HG02759 (cell line): ENCODE data around the gene CENATAC.
"Not testable (repeated sequence)": the region's sequence is repeated elsewhere in the genome, so short reads cannot be mapped to it uniquely, and the experiment has no call there.

ENCODE experiments used
- ATAC-seq: cut with Tn5 transposase; IDR thresholded peaks from one replicate; pipeline ENCODE4 v1.9.1; 2021; ENCODE audit warnings: mild to moderate bottlenecking, moderate library complexity; ENCODE audit not compliant: unreplicated experiment

The CENATAC gene, protein sequence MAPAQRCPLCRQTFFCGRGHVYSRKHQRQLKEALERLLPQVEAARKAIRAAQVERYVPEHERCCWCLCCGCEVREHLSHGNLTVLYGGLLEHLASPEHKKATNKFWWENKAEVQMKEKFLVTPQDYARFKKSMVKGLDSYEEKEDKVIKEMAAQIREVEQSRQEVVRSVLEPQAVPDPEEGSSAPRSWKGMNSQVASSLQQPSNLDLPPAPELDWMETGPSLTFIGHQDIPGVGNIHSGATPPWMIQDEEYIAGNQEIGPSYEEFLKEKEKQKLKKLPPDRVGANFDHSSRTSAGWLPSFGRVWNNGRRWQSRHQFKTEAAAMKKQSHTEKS

DNA sequence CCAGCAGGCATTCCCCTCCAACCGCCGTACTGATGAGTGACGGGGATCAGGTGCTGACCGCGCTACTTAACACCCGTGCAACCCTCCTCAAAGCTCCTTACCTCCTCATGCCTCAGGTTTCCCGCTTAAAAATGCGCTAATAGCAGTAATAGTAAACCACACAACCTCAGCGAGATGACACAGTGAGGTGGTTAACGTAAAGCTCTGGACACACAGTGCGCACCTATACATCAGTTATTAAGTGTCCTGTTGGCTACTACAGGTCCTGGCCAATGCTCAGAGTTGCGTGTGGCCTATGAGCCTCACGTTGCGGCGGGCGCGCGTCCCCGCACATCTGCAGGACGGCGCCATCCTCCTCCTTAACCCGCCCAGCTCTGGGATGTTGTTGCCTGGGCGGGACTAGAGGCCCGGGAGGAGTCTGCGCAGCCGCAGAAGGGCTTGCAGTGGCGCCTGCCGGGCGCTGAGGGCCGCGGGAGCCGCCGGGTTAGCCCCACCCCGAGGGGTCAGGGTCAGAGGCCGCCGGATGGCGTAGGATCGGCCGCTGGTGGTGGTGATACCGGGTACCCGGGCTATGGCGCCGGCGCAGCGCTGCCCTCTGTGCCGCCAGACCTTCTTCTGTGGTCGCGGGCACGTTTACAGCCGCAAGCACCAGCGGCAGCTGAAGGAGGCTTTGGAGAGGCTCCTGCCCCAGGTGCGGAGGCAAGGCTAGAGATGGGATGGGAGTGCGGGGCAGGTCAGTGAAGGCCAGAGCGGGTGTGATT, at the start of gene CENATAC:
Gene CENATAC, plus strand, starts transcription at position 512 of the 761 bp plus-strand sequence. Its CDS starts 60 bp downstream, at position 572.
- ATAC-seq = peak; percentile 94

DNA sequence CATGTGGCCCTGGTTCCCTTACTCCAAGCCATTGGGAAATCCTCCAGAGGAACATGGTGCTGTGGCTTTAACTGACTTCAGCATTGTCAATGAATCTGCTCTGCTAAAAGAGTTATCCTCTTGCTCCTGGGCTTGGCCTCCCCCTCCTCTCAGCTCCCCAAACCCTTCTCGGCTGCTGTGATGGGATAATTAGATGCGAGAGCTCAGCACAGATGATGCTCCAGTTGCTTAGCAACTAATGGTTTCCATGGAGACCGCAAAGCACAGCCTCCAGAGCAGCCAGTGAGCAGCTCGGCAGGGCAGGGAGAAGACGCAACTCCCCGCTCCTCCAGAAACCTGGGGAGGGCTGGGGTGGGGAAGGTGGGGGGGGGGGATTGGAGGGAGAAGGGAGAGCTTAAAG, 44.7 kb upstream of the CENATAC start:
- ATAC-seq = no peak

DNA sequence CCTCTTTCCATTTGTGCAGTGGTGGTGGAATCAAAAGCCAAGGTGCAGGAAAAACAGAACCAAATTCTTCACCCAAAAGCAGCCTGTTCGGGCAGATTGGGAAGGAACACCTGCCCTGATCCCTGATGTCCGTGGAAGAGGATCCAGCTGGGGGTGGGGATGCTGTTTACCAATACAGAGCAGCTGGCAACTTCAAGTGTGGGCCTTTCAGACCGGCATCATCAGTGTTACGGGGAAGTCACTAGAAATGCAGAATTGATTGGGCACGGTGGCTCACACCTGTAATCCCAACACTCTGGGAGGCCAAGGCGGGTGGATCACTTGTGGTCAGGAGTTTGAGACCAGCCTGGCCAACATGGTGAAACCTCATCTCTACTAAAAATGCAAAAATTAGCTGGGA, 44.0 kb upstream of the CENATAC start:
- not testable (repeated sequence) for ATAC-seq

DNA sequence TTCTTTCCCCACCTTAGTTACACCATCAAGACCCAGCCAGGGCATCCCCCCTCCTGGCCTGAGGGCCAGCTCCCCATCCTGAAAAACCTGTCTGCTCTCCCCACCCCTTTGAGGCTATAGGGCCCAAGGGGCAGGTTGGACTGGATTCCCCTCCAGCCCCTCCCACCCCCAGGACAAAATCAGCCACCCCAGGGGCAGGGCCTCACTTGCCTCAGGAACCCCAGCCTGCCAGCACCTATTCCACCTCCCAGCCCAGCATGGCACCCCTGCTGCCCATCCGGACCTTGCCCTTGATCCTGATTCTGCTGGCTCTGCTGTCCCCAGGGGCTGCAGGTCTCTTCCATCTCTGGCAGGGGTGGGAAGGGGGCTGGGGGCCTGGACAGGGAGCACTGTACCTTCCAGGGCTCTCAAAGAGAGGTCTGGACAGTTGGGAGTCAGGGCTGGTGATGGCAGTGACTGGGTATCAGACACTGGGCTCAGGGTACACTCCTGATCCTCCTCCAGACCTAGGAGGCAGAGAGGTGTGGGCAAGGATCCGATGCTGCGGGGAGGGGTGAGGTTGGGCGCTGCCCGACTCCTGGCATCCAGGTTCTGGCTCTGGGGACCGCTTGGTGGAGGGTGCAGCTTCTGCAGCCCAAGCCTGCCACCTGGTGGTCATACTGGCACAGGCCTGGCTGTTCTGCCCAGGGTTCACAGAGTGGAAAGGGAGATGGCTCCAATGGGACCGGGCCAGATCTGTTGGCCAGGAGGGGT, 41.7 kb upstream of the CENATAC start, which contains the start of gene UPK2:
Gene UPK2, plus strand, starts transcription at position 205 of the 753 bp plus-strand sequence. Its CDS starts 53 bp downstream, at position 258.
- peak; percentile 67 for ATAC-seq

DNA sequence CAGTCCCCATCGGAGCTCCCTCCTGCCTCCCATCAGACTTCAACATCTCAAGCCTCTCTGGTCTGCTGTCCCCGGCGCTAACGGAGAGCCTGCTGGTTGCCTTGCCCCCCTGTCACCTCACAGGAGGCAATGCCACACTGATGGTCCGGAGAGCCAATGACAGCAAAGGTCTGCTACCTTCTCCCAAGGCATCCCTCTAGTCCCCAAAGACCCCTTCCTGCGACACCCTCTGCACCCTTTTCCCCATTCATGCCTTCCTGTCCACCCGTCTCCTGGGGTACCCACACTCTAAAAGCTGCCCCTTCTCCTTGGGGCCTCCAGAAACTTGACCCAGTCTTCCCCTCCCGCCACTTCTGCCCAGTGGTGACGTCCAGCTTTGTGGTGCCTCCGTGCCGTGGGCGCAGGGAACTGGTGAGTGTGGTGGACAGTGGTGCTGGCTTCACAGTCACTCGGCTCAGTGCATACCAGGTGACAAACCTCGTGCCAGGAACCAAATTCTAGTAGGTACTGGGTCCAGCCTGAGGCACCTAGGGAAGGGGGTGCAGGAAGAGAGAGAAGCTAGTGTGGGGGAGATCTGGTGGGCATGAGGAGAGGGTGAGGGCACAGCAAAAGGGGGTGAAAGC, 41.0 kb upstream of the CENATAC start:
- ATAC-seq = no peak

DNA sequence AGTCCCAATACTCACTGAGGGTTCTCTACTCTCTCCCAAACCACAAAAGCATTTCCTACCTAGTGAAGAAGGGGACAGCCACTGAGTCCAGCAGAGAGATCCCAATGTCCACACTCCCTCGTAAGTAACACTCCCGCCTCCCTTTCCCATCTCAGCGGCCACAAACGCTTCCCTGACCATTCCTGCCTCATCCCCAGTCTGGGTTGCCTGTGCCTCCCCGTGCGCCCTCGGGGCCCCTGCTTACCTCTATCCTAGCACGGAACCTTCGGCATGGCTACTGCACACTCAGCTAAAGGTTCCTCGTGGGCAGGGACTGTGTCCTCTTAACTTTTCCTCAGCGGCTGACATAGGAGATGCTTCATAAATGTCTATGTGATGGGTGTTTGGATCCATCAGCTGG, 40.4 kb upstream of the CENATAC start:
- no peak for ATAC-seq

DNA sequence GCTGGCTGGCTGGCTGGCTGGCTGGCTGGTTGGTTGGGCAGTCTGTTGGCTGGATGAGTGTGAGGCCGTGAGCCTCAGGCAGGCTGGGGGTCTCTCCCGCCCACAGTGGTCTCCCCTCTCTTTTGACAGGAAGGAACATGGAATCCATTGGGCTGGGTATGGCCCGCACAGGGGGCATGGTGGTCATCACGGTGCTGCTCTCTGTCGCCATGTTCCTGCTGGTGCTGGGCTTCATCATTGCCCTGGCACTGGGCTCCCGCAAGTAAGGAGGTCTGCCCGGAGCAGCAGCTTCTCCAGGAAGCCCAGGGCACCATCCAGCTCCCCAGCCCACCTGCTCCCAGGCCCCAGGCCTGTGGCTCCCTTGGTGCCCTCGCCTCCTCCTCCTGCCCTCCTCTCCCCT, 40.0 kb upstream of the CENATAC start:
- ATAC-seq = no peak

DNA sequence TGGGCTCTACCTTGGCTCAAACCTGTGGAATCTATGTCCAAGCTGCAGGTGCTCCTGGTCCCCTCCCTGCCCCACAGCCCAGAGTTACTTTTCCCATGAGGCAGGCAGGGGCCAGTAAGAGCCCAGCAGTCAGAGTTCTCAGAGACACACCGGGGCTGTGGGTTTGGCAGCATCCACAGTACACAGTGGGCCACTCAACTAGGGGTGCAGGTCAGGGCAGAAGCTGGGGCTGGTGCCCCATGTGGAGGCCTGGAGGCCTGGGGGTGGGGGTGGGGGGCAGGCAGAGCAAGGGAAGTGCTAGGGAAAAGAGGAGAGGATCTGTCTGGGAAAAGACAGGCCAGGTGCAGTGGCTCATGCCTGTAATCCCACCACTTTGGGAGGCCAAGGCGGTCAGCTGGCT, 39.4 kb upstream of the CENATAC start:
- no peak for ATAC-seq

DNA sequence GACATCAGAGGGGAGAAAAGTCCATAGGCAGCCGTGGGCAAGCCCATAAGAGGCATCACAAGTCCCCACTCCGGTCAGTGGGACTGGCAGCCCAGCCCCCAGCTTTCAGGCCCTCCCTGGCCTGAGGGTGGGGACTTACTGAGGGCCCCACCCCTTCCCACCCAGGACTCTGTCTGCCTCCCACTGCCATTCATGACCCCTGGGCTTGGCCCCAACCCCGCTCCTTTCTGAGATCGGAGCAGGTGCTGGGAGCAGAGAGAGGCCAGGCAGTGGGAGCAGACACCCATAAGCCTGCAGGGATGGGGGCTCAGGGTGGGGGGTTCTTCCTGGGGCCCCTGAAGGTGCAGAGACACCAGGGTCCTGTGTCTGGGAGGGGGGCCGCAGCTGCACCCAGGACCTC, 36.7 kb upstream of the CENATAC start:
- no peak for ATAC-seq

DNA sequence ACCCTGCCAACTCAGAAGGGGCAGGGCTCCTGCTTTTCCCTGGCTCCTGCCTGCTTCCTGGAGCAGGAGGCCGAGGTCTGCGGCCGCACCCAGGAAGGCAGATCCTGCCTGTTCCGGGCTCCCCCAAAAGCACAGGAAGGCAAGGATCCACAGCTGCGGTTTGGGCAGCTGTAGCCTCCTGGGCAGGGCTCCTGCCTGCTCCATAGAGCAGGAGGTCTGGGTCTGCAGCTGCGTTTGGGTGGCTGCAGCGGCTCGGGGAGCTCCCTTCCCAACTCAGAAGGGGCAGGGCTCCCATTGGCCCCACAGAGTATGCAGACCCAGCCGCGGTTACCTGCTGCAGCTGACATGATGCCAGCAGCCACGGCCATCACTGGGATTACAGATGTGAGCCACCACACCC, 36.3 kb upstream of the CENATAC start:
- no peak for ATAC-seq

DNA sequence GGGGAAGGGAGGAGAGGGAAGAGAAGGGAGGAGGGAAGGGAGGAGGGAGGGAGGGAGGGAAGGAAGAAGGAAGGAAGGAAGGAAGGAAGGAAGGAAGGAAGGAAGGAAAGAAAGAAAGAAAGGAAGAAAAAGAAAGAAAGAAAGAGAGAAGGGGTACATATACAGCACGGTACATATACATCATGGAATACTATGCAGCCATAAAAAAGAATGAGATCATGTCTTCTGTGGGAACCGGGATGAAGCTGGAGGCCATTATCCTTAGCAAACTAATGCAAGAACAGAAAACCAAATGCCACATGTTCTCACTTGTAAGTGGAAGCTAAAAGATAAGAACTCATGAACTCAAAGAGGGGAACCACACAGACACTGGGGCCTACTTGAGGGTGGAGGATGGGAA, 28.4 kb upstream of the CENATAC start:
- ATAC-seq = not testable (repeated sequence)

DNA sequence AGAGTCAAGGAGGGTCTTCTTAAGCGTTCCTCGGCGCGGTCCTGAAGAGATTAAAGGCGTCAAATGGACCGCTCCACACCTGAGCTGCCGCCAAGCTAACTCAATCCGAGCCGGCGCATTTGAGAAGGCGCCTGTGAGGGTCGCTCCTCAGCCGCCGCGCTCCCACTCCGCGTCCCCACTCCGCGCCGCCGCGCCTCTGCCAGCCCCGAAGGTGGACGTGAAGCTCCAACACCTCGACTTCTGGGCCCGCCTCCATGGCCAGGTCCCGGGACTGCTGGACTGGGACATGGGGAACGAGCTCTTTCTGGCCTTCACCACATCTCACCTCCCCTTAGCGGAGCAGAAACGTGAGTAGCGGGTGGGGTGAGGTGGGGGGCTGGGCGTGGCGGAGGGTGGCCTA, 26.3 kb upstream of the CENATAC start, which contains the start of gene FOXR1:
Gene FOXR1, plus strand, starts transcription at position 116 of the 400 bp plus-strand sequence. Its CDS starts 171 bp downstream, at position 287.
- ATAC-seq = no peak

DNA sequence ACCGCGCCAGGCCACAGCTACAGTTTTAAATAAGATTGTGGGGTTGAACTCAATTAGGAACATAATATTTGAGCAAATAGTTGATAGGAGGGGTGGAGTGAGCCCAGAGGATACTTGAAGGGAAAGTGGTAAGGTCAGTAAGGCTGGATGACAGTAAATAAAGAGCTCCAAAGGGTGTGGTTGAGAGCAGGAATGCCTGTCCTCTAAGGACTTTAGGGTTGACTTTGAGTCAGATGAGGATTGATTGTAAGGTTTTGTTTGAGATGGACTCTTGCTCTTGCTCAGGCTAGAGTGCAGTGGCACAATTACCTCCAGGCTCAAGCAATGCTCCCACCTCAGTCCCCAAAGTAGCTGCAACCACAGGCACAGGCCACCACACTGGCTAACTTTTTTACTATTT, 24.0 kb upstream of the CENATAC start:
- ATAC-seq = no peak

DNA sequence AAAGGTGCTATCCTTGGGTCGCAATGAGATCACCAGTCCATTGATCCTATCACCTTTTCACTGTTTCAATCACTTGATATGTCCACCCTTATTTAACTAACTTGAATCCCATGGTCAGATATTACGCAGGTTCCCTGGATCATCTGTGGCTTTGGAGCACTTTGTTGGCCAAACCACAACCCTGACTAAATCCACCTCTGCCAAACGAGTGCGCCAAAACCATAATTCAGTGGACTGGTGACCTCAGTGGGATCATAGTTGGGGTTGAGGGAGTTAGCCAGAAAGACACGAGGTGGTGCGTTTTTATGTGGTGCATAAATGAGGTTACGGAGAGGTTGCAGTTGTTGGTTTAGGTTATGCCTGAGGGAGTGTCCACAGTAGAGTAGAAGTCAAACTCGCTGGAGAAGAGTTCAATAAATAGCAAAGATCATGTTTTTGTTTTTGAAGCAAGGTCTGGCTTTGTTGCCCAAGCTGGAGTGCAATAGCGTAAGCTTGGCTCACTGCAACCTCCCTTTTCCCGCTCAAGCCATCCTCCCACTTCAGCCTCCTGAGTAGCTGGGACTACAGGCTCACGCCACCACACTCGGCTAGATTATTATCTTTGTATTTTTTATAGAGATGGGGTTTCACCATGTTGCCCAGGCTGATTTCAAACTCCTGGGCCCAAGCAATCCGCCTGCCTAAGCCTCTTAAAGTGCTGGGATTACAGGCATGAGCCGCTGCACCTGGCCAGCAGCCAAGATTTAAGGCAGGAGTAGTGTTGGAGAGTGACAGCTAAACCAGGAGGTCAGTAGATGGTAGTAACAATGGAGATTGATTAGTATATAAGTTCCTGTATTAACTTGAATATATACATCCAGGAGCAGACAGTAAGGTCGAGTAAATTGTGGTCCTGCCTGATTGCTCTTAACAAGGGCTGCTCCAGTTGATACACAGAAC, 21.9 kb upstream of the CENATAC start:
- no peak for ATAC-seq

DNA sequence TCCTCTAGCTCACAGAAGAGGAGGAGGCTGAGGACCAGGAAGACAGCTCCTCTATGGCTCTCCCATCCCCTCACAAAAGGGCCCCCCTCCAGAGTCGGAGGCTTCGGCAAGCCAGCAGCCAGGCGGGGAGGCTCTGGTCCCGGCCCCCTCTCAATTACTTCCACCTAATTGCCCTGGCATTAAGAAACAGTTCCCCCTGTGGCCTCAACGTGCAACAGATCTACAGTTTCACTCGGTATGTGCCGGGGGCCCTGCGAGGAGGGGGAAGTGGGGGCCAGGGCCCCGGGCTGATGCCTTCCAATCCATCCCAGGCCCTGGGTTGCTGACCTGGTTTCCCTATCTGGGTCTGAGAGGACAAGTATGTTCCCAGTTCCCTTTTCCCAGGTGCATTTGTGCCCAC, 18.5 kb upstream of the CENATAC start:
- no peak for ATAC-seq

DNA sequence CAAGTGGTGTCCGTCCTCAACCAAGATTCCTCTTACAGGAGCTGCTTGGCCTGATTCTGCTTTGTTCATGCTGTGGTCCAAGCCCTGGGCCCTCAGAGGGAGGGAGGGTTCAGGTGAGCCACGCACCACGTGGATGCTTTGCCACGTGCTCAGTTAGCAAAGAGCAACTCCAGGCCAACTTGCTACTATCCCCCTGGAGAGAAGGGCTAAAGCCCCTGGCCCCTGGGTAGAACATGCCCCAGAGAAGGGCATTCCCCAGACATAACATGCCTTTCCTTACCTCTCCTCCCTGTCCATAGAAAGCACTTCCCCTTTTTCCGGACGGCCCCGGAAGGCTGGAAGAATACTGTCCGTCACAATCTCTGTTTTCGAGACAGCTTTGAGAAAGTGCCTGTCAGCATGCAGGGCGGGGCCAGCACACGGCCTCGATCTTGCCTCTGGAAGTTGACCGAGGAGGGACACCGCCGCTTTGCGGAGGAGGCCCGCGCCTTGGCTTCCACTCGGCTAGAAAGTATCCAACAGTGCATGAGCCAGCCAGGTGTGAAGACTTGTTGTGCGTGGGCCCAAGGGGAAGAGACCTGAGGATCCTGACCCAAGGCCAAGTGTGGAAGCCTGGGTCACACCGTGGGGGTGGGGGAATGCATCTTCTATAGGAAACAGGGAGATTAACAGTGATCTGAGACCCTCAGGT, 17.6 kb upstream of the CENATAC start:
- ATAC-seq = no peak

DNA sequence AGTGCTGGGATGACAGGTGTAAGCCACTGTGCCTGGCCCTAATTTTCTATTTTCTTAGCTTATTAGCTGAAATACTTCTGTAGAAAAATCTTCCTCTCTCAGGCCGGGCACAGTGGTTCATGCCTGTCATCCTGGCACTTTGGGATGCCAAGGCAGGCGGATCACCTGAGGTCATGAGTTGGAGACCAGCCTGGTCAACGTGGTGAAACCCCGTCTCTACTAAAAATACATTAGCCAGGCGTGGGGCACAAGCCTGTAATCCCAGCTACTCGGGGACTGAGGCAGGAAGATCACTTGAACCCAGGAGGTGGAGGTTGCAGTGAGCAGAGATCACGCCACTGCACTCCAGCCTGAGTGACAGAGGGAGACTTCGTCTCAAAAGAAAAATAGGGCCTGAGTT, 13.6 kb upstream of the CENATAC start:
- not testable (repeated sequence) for ATAC-seq

DNA sequence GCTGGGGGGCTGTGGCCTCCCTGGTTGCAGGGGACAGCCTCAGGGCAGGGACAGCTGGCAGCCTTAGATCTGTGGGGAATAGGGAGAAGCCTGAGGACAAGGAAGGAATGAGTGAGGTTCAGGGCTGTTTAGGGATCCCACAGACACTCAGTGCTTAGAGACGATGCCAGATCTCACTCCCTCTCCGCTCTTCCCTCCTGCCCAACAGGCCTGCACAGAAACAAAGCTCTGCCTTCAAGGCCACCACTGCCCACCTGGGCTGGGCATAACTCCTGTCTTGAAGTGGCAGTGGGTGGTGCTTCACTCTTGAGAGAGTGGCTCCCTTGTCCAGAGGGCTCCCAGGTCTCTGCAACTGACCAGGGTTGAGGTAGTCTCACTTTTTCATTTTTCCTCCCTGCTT, 13.1 kb upstream of the CENATAC start:
- ATAC-seq = no peak

DNA sequence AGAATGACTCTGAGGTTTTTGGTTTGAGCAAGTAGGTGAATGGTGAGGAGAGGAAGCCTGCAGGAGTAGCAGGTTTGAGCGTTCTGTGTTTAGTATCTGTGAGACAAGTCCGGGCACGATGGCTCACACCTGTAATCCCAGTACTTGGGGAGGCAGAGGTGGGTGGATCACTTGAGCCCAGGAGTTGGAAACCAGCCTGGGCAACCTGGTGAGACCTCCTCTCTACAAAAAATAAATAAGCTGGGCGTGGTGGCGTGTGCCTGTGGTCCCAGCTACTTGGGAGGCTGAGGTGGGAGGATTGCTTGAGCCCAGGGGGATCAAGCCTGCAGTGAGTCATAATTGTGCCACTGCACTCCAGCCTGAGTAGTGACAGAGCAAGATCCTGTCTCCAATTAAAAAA, 9.7 kb upstream of the CENATAC start:
- ATAC-seq = no peak
